Endothelial cell of umbilical vein (primary cell): Measurements from ENCODE around the gene RNGTT. TPM values are rescaled to one million over a fixed set of nuclear protein-coding genes. Genes with fewer than 3 reads are reported as not detected.

Experiments
- BruUV-seq: library from RNA; stranded (reverse); fragments of 400-500 nt; replicated peaks from 2 replicates; lab custom pipeline; 2021; lab: Mats Ljungman, UMichigan
- CTCF ChIA-PET: fragments of 300-600, 350-600 bp; sonication (Branson Sonifier 250); formaldehyde crosslinking; loops from one replicate; lab custom pipeline; 2021; ENCODE audit warnings: antibody characterized with exemption, inconsistent platforms; lab: Charles Lee
- POLR2A ChIA-PET: fragments of 300-600, 350-600 bp; sonication (Branson Sonifier 250); formaldehyde crosslinking; loops from one replicate; lab custom pipeline; 2021; ENCODE audit warnings: antibody characterized with exemption, inconsistent platforms; lab: Charles Lee
- DNase-seq: peaks from one replicate; pipeline ENCODE4 v3.0.0-alpha.2; 2011; ENCODE audit warnings: low read depth, low spot score
- FAIRE-seq: peaks from 2 replicates; lab custom pipeline; 2011; peaks lifted over from hg19 to GRCh38; lab: Jason Lieb, UNC
- H2AFZ ChIP-seq: 2 replicates; pipeline ENCODE4 v1.6.0; 2012; ENCODE audit warnings: low read depth, low read length, control low read depth, inconsistent platforms
- H3K27ac ChIP-seq: 2 replicates; pipeline ENCODE4 v1.5.1; 2011; ENCODE audit warnings: low read depth, mild to moderate bottlenecking, control low read depth, low read length, moderate library complexity; ENCODE audit not compliant: insufficient read depth
- H3K27me3 ChIP-seq, 2 experiments: 2 replicates each; pipeline versions ENCODE4 v1.6.0 to v1.6.1; 2011; ENCODE audit warnings: low read length in 2 of 2, mixed read lengths in 1 of 2; ENCODE audit not compliant: control insufficient read depth in 2 of 2, insufficient read depth in 2 of 2
- H3K36me3 ChIP-seq, 2 experiments: 2 replicates in 1 of 2; 3 replicates in 1 of 2; pipeline ENCODE4 v1.5.1; 2011; ENCODE audit warnings: low read length in 2 of 2, mild to moderate bottlenecking in 1 of 2, moderate library complexity in 1 of 2; ENCODE audit not compliant: control insufficient read depth in 2 of 2, insufficient read depth in 2 of 2; ENCODE audit errors: extremely low read depth in 1 of 2
- H3K4me1 ChIP-seq: 3 replicates; pipeline ENCODE4 v1.5.1; 2011; ENCODE audit warnings: mild to moderate bottlenecking, low read length; ENCODE audit not compliant: control insufficient read depth, insufficient read depth; ENCODE audit errors: extremely low read depth
- H3K4me2 ChIP-seq: 2 replicates; pipeline ENCODE4 v1.6.1; 2011; ENCODE audit warnings: low read length, control low read depth, mixed read lengths; ENCODE audit not compliant: insufficient read depth
- H3K4me3 ChIP-seq, 3 experiments: fragments of 200-600 bp in 1 of 3; sonication (generic), shearing (Covaris generic) in 1 of 3; replicated peaks in 1 of 3; 2 replicates each; pipeline ENCODE4 v1.5.1; 2011 to 2016; ENCODE audit warnings: control low read depth in 3 of 3, low read length in 3 of 3, mild to moderate bottlenecking in 2 of 3, inconsistent platforms in 1 of 3, low read depth in 1 of 3, moderate library complexity in 1 of 3; ENCODE audit not compliant: insufficient read depth in 1 of 3
- H3K79me2 ChIP-seq: 2 replicates; pipeline ENCODE4 v1.6.0; 2012; ENCODE audit warnings: low read length, inconsistent platforms; ENCODE audit not compliant: control insufficient read depth, insufficient read depth
- H3K9ac ChIP-seq: replicated peaks from 2 replicates; pipeline ENCODE3; 2011; ENCODE audit warnings: low read length, control low read depth; ENCODE audit not compliant: insufficient read depth; ENCODE audit errors: extremely low read depth
- H3K9me1 ChIP-seq: replicated peaks from 3 replicates; pipeline ENCODE4 v1.6.0; 2011; ENCODE audit warnings: mild to moderate bottlenecking, low read length; ENCODE audit not compliant: control insufficient read depth, insufficient read depth; ENCODE audit errors: extremely low read depth
- H3K9me3 ChIP-seq: replicated peaks from 2 replicates; pipeline ENCODE4 v1.5.1; 2012; ENCODE audit warnings: low read length, inconsistent platforms; ENCODE audit not compliant: control insufficient read depth, insufficient read depth
- H4K20me1 ChIP-seq: replicated peaks from 2 replicates; pipeline ENCODE3; 2011; ENCODE audit warnings: mild to moderate bottlenecking, low read length; ENCODE audit not compliant: control insufficient read depth, insufficient read depth; ENCODE audit errors: extremely low read depth
- CTCF ChIP-seq, 2 donors: IDR thresholded peaks; 1 replicate in 1 of 2; 2 replicates in 1 of 2; pipeline ENCODE4 v1.5.1; 2011; ENCODE audit warnings: low read length in 2 of 2, mild to moderate bottlenecking in 2 of 2, moderate library complexity in 2 of 2, control low read depth in 1 of 2, inconsistent platforms in 1 of 2, low read depth in 1 of 2; ENCODE audit not compliant: insufficient read depth in 1 of 2; ENCODE audit errors: extremely low read depth in 1 of 2
- EZH2 ChIP-seq: IDR thresholded peaks from 2 replicates; pipeline ENCODE4 v1.6.1; 2012; ENCODE audit warnings: borderline replicate concordance, low read depth, mild to moderate bottlenecking, moderate library complexity, low read length, inconsistent platforms; ENCODE audit not compliant: severe bottlenecking
- FOS ChIP-seq: IDR thresholded peaks from 2 replicates; pipeline ENCODE4 v1.6.1; 2011; ENCODE audit warnings: mild to moderate bottlenecking, low read length, moderate library complexity, borderline replicate concordance; ENCODE audit not compliant: insufficient read depth
- GATA2 ChIP-seq: IDR thresholded peaks from 2 replicates; pipeline ENCODE4 v1.7.0; 2011; ENCODE audit warnings: low read depth, mild to moderate bottlenecking, moderate library complexity, mixed read lengths, low read length; ENCODE audit not compliant: insufficient read length, insufficient read depth
- JUN ChIP-seq: IDR thresholded peaks from 2 replicates; pipeline ENCODE4 v1.6.1; 2011; ENCODE audit warnings: borderline replicate concordance, low read depth; ENCODE audit not compliant: insufficient read length, insufficient read depth
- MYC ChIP-seq: IDR thresholded peaks from one replicate; pipeline ENCODE4 v1.6.1; 2011; ENCODE audit warnings: mild to moderate bottlenecking, low read depth, low read length
- POLR2A ChIP-seq: IDR thresholded peaks from 2 replicates; pipeline ENCODE4 v1.6.1; 2012; ENCODE audit warnings: low read depth, mild to moderate bottlenecking, control low read depth, low read length
- POLR2AphosphoS5 ChIP-seq: IDR thresholded peaks from 2 replicates; pipeline ENCODE4 v1.6.1; 2012; ENCODE audit warnings: low read depth, mild to moderate bottlenecking, control low read depth, low read length, moderate library complexity; ENCODE audit not compliant: insufficient read depth
- dilution Hi-C: fragments of 300-500 bp; cut with MboI; formaldehyde crosslinking; loops from one replicate; pipeline ENCODE4 v1.15.0; 2019; ENCODE audit warnings: low sequenced_read_pairs; ENCODE audit not compliant: extremely low pct_ligation_motif_present
- intact Hi-C: fragments of 100-400 bp; cut with micrococcal nuclease; formaldehyde crosslinking; loops from one replicate; pipeline ENCODE4 v1.10.0; 2022
- polyA plus RNA-seq, 4 experiments: library from polyadenylated mRNA; depleted of rRNA in 3 of 4; stranded (reverse) in 3 of 4; unstranded in 1 of 4; fragments of >200 nt; gene quantifications; 2 replicates each; pipeline versions ENCODE4 v1.2.1 to v1.2.3, GENCODE V29; 2011 to 2012; ENCODE audit warnings: missing spikeins in 1 of 4
- total RNA-seq: library from RNA; stranded (reverse); gene quantifications from 2 replicates; pipeline ENCODE4 v1.2.3, GENCODE V29; 2021
- TF ChIP-seq, protein P1 (sequence below): IDR thresholded peaks from 2 replicates; pipeline ENCODE4 v1.6.1; 2011; ENCODE audit not compliant: insufficient read depth, insufficient read length

The RNGTT gene
- total and polyA plus RNA-seq, 2 donors (not counting 3 experiments of a cell fraction or from before 2014, with no cell fraction given), result 2.1 to 13.1 TPM

DNA sequence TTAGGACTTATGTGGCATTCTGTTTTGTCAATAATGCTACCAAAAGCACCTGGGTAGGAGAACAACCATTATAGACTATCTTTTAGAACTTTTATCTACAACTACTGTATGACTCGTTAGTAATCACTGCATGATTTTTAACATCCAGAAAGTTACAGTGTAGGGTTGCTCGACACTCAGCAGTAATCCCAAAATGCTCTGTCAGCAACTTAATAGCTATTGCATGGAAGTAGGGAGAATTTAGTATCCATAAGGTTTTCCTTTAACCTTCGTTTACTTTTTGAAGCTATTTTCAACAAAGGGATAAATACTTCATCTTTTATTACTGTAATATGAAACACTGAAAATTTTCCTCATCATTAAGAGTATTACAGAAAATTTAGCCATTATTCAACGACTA lies 309.5 kb downstream of the RNGTT start:
- H3K27me3 ChIP-seq, result no peaks in the 10 kb centered on the region
- dilution Hi-C loops (no loop called here), intact Hi-C loops (no loop called here)
- no peaks in the 10 kb centered on the region for H3K9me3 ChIP-seq
- no peak overlapping the region for H2AFZ ChIP-seq
- no peaks in the 10 kb centered on the region for H3K4me1 ChIP-seq
- H3K79me2 ChIP-seq, result no peaks in the 10 kb centered on the region
- no peak overlapping the region for H3K27ac ChIP-seq
- H3K4me2 ChIP-seq, result no peak overlapping the region
- H3K9me1 ChIP-seq, result no peaks in the 10 kb centered on the region
- no TSS peak for BruUV-seq
- H3K36me3 ChIP-seq, result no peaks in the 10 kb centered on the region
- FAIRE-seq (no peak), DNase-seq (no peak)
- no peak for TF ChIP-seq POLR2AphosphoS5
- no peaks in the 10 kb centered on the region for H4K20me1 ChIP-seq
- ChIA-PET POLR2A (no interaction called here), CTCF (no interaction called here)
- H3K4me3 ChIP-seq, result no peak overlapping the region
- H3K9ac ChIP-seq, result no peak overlapping the region

- no peaks in the 10 kb centered on the region for H3K79me2 ChIP-seq
- no peak overlapping the region for H3K9ac ChIP-seq
- BruUV-seq, result no TSS peak
- no peak overlapping the region for H3K4me3 ChIP-seq
- H3K4me2 ChIP-seq, result no peak overlapping the region
- no peak for DNase-seq
- dilution Hi-C loops (no loop called here), intact Hi-C loops (no loop called here)
- ChIA-PET CTCF (no interaction called here), POLR2A (no interaction called here)
- H3K36me3 ChIP-seq, result no peaks in the 10 kb centered on the region
- H3K4me1 ChIP-seq, result no peaks in the 10 kb centered on the region
- H3K27me3 ChIP-seq, result no peaks in the 10 kb centered on the region
- no peaks in the 10 kb centered on the region for H3K9me3 ChIP-seq
- no peak for FAIRE-seq
- no peak overlapping the region for H3K27ac ChIP-seq
- no peak for TF ChIP-seq POLR2A
- TF ChIP-seq, protein P1, sequence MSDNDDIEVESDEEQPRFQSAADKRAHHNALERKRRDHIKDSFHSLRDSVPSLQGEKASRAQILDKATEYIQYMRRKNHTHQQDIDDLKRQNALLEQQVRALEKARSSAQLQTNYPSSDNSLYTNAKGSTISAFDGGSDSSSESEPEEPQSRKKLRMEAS, result no peak
- TF ChIP-seq JUN, result no peak
- no peak for TF ChIP-seq POLR2AphosphoS5
- no peak for TF ChIP-seq EZH2
- no peak for TF ChIP-seq MYC
- no peak for TF ChIP-seq GATA2
- no peak for TF ChIP-seq FOS
- TF ChIP-seq CTCF (IDR thresholded peaks at IDR 0.05; ENCODE audit: extremely low read depth in 1 of 2, insufficient read depth in 1 of 2, low read depth in 1 of 2, low read length in 2 of 2), result no peak
- no peaks in the 10 kb centered on the region for H4K20me1 ChIP-seq
- H3K9me1 ChIP-seq, result no peaks in the 10 kb centered on the region
- H2AFZ ChIP-seq, result no peak overlapping the region
Measured at GRCh38 chr6:88651400-88651799, 312.0 kb downstream of the RNGTT start.
